K562 (cell line): Measurements from ENCODE around the gene IQCF6. TPM values are rescaled to one million over a fixed set of nuclear protein-coding genes. Genes with fewer than 3 reads are reported as not detected.

Source experiments
- ATAC-seq: fragments of 200-7000 bp; cut with Tn5 transposase; 3 replicates; pipeline ENCODE4 v1.9.1; 2020; ENCODE audit warnings: moderate library complexity
- BruUV-seq: library from RNA; stranded (reverse); fragments of 400-500 nt; replicated peaks from 2 replicates; lab custom pipeline; 2021; lab: Mats Ljungman, UMichigan
- CTCF ChIA-PET: fragments of 300-600 bp; formaldehyde crosslinking; extraction: SDS; loops from one replicate; lab custom pipeline; 2021; ENCODE audit warnings: low intra/inter-chr PET ratio; lab: Yijun Ruan, JAX
- POLR2A ChIA-PET: fragments of 300-600, 350-650 bp; sonication (Branson Sonifier 250); formaldehyde crosslinking; extraction: SDS; loops from one replicate; lab custom pipeline; 2021; ENCODE audit warnings: antibody characterized with exemption, inconsistent platforms; lab: Yijun Ruan, JAX
- DNase-seq, 4 experiments: peaks; one replicate each; pipeline versions ENCODE4 v3.0.0 to v3.0.0-alpha.2; 2011 to 2018; ENCODE audit warnings: low spot score in 3 of 4, mixed read lengths in 3 of 4; ENCODE audit errors: extremely low read depth in 1 of 4
- FAIRE-seq: peaks from 2 replicates; lab custom pipeline; 2011; peaks lifted over from hg19 to GRCh38; lab: Jason Lieb, UNC
- H2AFZ ChIP-seq: 2 replicates; pipeline ENCODE4 v1.6.0; 2011; ENCODE audit warnings: low read depth, low read length, control low read depth, inconsistent platforms
- H3K27ac ChIP-seq: fragments of 200-600 bp; 3 replicates; pipeline ENCODE4 v1.8.0; 2011; ENCODE audit warnings: low read depth, mild to moderate bottlenecking, control low read depth, inconsistent platforms, low read length, moderate library complexity, mixed read lengths; ENCODE audit errors: extremely low read depth
- H3K27me3 ChIP-seq, 2 experiments: fragments of 300-600 bp in 1 of 2; 2 replicates in 1 of 2; 3 replicates in 1 of 2; pipeline versions ENCODE4 v1.6.0 to v1.8.0; 2011; ENCODE audit warnings: inconsistent platforms in 2 of 2, low read length in 2 of 2, mild to moderate bottlenecking in 1 of 2, mixed read lengths in 1 of 2, moderate library complexity in 1 of 2; ENCODE audit not compliant: control insufficient read depth in 2 of 2, insufficient read depth in 2 of 2
- H3K36me3 ChIP-seq: fragments of 300-600 bp; 3 replicates; pipeline ENCODE4 v1.8.0; 2011; ENCODE audit warnings: mild to moderate bottlenecking, low read length, inconsistent platforms; ENCODE audit not compliant: control insufficient read depth, insufficient read depth
- H3K4me1 ChIP-seq, 2 experiments: fragments of 200-600 bp in 1 of 2; replicated peaks in 1 of 2; 2 replicates in 1 of 2; 3 replicates in 1 of 2; pipeline versions ENCODE4 v1.5.1 to v1.8.0; 2011; ENCODE audit warnings: inconsistent platforms in 2 of 2, low read length in 2 of 2, mild to moderate bottlenecking in 1 of 2, mixed read lengths in 1 of 2, moderate library complexity in 1 of 2; ENCODE audit not compliant: control insufficient read depth in 2 of 2, insufficient read depth in 2 of 2
- H3K4me2 ChIP-seq: 2 replicates; pipeline ENCODE4 v1.6.1; 2011; ENCODE audit warnings: low read length, control low read depth, inconsistent platforms, mixed read lengths; ENCODE audit not compliant: insufficient read depth
- H3K4me3 ChIP-seq: fragments of 200-600 bp; sonication (generic), shearing (Covaris generic); 2 replicates; pipeline ENCODE4 v1.5.1; 2016; ENCODE audit warnings: control low read depth, inconsistent platforms
- H3K79me2 ChIP-seq: fragments of 200-600 bp; 3 replicates; pipeline ENCODE4 v1.8.0; 2011; ENCODE audit warnings: low read length, inconsistent platforms; ENCODE audit not compliant: control insufficient read depth, insufficient read depth
- H3K9ac ChIP-seq, 2 experiments: 2 replicates each; pipeline versions ENCODE4 v1.6.0 to v1.6.1; 2011; ENCODE audit warnings: low read depth in 2 of 2, low read length in 2 of 2, control low read depth in 1 of 2, inconsistent platforms in 1 of 2, mild to moderate bottlenecking in 1 of 2, mixed read lengths in 1 of 2; ENCODE audit not compliant: insufficient read depth in 1 of 2
- H3K9me1 ChIP-seq: one replicate; pipeline ENCODE4 v1.6.0; 2011; ENCODE audit warnings: inconsistent platforms, mild to moderate bottlenecking, low read length, moderate library complexity; ENCODE audit not compliant: control insufficient read depth, insufficient read depth
- H3K9me3 ChIP-seq: replicated peaks from 2 replicates; pipeline ENCODE4 v1.5.1; 2011; ENCODE audit warnings: low read depth, low read length, inconsistent platforms; ENCODE audit not compliant: control insufficient read depth, insufficient read depth
- H4K20me1 ChIP-seq: replicated peaks from 2 replicates; pipeline ENCODE4 v1.6.1; 2011; ENCODE audit warnings: low read length, inconsistent platforms, mixed read lengths; ENCODE audit not compliant: control insufficient read depth, insufficient read depth
- CREBBP ChIP-seq: IDR thresholded peaks from one replicate; pipeline ENCODE4 v1.6.1; 2012; ENCODE audit warnings: low read depth, mild to moderate bottlenecking, control low read depth, inconsistent platforms, low read length
- E2F5 ChIP-seq: sonication (generic); formaldehyde crosslinking; IDR thresholded peaks from 2 replicates; pipeline ENCODE4 v1.8.0; 2022; ENCODE audit warnings: mild to moderate bottlenecking, missing genetic modification reagents
- ETS2 ChIP-seq: IDR thresholded peaks from 2 replicates; pipeline ENCODE4 v1.6.1; 2016; ENCODE audit warnings: borderline replicate concordance, missing genetic modification characterization, mild to moderate bottlenecking, moderate library complexity, missing compliant biosample characterization; ENCODE audit not compliant: poor library complexity, severe bottlenecking
- KAT7 ChIP-seq: sonication (generic); formaldehyde crosslinking; IDR thresholded peaks from 2 replicates; pipeline ENCODE4 v1.8.0; 2022; ENCODE audit warnings: missing genetic modification reagents, mild to moderate bottlenecking, borderline replicate concordance
- MTA2 ChIP-seq: fragments of 450-650 bp; IDR thresholded peaks from 2 replicates; pipeline ENCODE4 v1.6.1; 2016; ENCODE audit warnings: low read depth
- MTF1 ChIP-seq: fragments of 250-450 bp; sonication (Bioruptor Pico); IDR thresholded peaks from 2 replicates; pipeline ENCODE4 v1.9.0; 2021; ENCODE audit warnings: moderate library complexity, mild to moderate bottlenecking, inconsistent platforms, borderline replicate concordance
- NFE2L1 ChIP-seq: fragments of 450-650 bp; IDR thresholded peaks from 2 replicates; pipeline ENCODE4 v1.6.1; 2016; ENCODE audit warnings: missing genetic modification characterization, low read depth, mild to moderate bottlenecking, missing compliant biosample characterization, moderate library complexity, borderline replicate concordance
- RBM39 ChIP-seq: fragments of 200-400 bp; formaldehyde crosslinking; optimal IDR thresholded peaks from 2 replicates; pipeline ENCODE3; 2018; ENCODE audit warnings: low read depth, low read length
- SAP30 ChIP-seq: fragments of 200-600 bp; sonication (generic); IDR thresholded peaks from 2 replicates; pipeline ENCODE4 v1.6.1; 2012; ENCODE audit warnings: borderline replicate concordance, low read depth, mild to moderate bottlenecking, moderate library complexity, low read length, control low read depth, inconsistent platforms; ENCODE audit not compliant: insufficient read depth, poor library complexity, severe bottlenecking
- ZNF133 ChIP-seq: fragments of 250-450 bp; sonication (Bioruptor Pico); IDR thresholded peaks from 2 replicates; pipeline ENCODE4 v1.4.0; 2020; ENCODE audit warnings: mild to moderate bottlenecking
- WGBS: fragments of 100-300 bp; shearing (Covaris generic); methylation state at CpG from one replicate; pipeline ENCODE4 v1.1.6; 2016; ENCODE audit warnings: low coverage, mixed read lengths; ENCODE audit not compliant: insufficient coverage; ENCODE audit errors: missing lambda C conversion rate; 5-methylcytosine and 5-hydroxymethylcytosine counted together
- in situ Hi-C: fragments of 300-500 bp; cut with MboI; formaldehyde crosslinking; loops from 4 replicates; pipeline ENCODE4 v1.15.0; 2018; ENCODE audit warnings: inconsistent platforms, mixed read lengths
- intact Hi-C: fragments of 100-400 bp; cut with micrococcal nuclease; formaldehyde crosslinking; loops from 2 replicates; pipeline ENCODE4 v1.14.2; 2022
- polyA plus RNA-seq, 8 experiments: library from polyadenylated mRNA; depleted of rRNA in 4 of 8; stranded (reverse) in 5 of 8; unstranded in 3 of 8; fragments of >200 nt; fragmentation: Nextera tagmentation in 2 of 8; fragmentation: Illumina TruSeq in 1 of 8; extraction: Ambion mirVana in 2 of 8; extraction: Trizol in 1 of 8; gene quantifications; 2 replicates each; pipeline versions ENCODE4 v1.2.1 to v1.2.3, GENCODE V29; 2011 to 2014; ENCODE audit warnings: inconsistent platforms in 1 of 8, missing spikeins in 1 of 8
- total RNA-seq, 7 experiments: library from RNA; depleted of rRNA in 6 of 7; stranded (reverse); fragments of >200 nt in 6 of 7; fragmentation: Illumina TruSeq in 2 of 7; extraction: Trizol in 2 of 7; gene quantifications; 2 replicates each; pipeline versions ENCODE4 v1.2.1 to v1.2.3, GENCODE V29; 2011 to 2021; ENCODE audit warnings: low replicate concordance in 1 of 7

IQCF6 gene
- total and polyA plus RNA-seq, 9 of the 15 experiments (the other 6 are each of a cell fraction or from before 2014, with no cell fraction given), result not detected

GRCh38 chr3:51735950-51736349 is 43.1 kb downstream of the IQCF6 start:
- CTCF ChIA-PET, result no interaction called here
- Histone ChIP-seq H3K4me3 (no peak overlapping the region), H2AFZ (no peak overlapping the region), H3K4me1 (no peaks in the 10 kb centered on the region), H3K9me3 (no peaks in the 10 kb centered on the region), H3K4me2 (no peak overlapping the region), H3K27me3 (no peaks in the 10 kb centered on the region), H3K27ac (no peak overlapping the region), H3K36me3 (no peaks in the 10 kb centered on the region), H4K20me1 (no peaks in the 10 kb centered on the region), H3K9ac (no peak overlapping the region), H3K79me2 (no peaks in the 10 kb centered on the region), H3K9me1 (no peaks in the 10 kb centered on the region)
- POLR2A ChIA-PET, result interaction anchor here (1.3 kb wide), 1 partner anchor 9 kb away, joined by 4 read pairs; no protein-coding TSS in a partner anchor
- no peak for DNase-seq
- no peak for TF ChIP-seq CREBBP
- no peak for TF ChIP-seq SAP30
- no peak for TF ChIP-seq MTF1 (CRISPR knock-in tag)
- no peak for TF ChIP-seq NFE2L1
- no peak for TF ChIP-seq MTA2
- TF ChIP-seq KAT7 (CRISPR knock-in tag), result no peak
- TF ChIP-seq ZNF133, result no peak
- TF ChIP-seq E2F5 (CRISPR knock-in tag), result no peak
- TF ChIP-seq RBM39, result no peak
- TF ChIP-seq ETS2, result no peak
- 0% methylated on average over 2 of the region's 2 CpGs for WGBS
- intact Hi-C loops, result no loop called here
- no peak for ATAC-seq
- no TSS peak for BruUV-seq
- in situ Hi-C loops, result no loop called here
- FAIRE-seq, result no peak
